GM18907 (cell line): ENCODE data around the gene RPL23.
A peak's percentile ranks its signal among the peaks of the same experiment; 100 is the strongest.

Experiments used
- ATAC-seq: cut with Tn5 transposase; IDR thresholded peaks from one replicate; pipeline ENCODE4 v1.9.1; 2021; ENCODE audit warnings: mild to moderate bottlenecking, moderate library complexity; ENCODE audit not compliant: unreplicated experiment

Gene RPL23

GRCh38 chr17:38885044-38885727 is 31.7 kb upstream of the RPL23 start:
- no peak for ATAC-seq

GRCh38 chr17:38883592-38884526 is 30.3 kb upstream of the RPL23 start:
- ATAC-seq, result no peak

GRCh38 chr17:38882870-38883269 is 29.3 kb upstream of the RPL23 start:
- ATAC-seq, result no peak

GRCh38 chr17:38881600-38882191 is 28.2 kb upstream of the RPL23 start:
- no peak for ATAC-seq

GRCh38 chr17:38879878-38880665 is 26.6 kb upstream of the RPL23 start:
- no peak for ATAC-seq

GRCh38 chr17:38877130-38877851 is 23.8 kb upstream of the RPL23 start:
- ATAC-seq, result no peak

GRCh38 chr17:38875477-38876075 is 22.1 kb upstream of the RPL23 start:
- no peak for ATAC-seq

- ATAC-seq, result no peak
Observed at GRCh38 chr17:38874505-38875400, 21.2 kb upstream of the RPL23 start.

- no peak for ATAC-seq
Observed at GRCh38 chr17:38873640-38874380, 20.3 kb upstream of the RPL23 start.

GRCh38 chr17:38872671-38873385 is 19.3 kb upstream of the RPL23 start:
- ATAC-seq, result no peak

- ATAC-seq, result no peak
Observed at GRCh38 chr17:38872027-38872511, 18.5 kb upstream of the RPL23 start.

- no peak for ATAC-seq
Observed at GRCh38 chr17:38871247-38872015, 17.9 kb upstream of the RPL23 start.

GRCh38 chr17:38870259-38871165 is 17.0 kb upstream of the RPL23 start:
- ATAC-seq, result no peak

GRCh38 chr17:38869526-38870258 is 16.2 kb upstream of the RPL23 start, which contains the start of gene LASP1:
Gene LASP1 (plus strand): TSS chr17:38870058. CDS start chr17:38870190, 132 bp downstream.
- ATAC-seq, result peak; percentile 47
